GM19043 (cell line): ENCODE results near the gene CCNY.
"Not testable (repeated sequence)": the region's sequence is repeated elsewhere in the genome, so short reads cannot be mapped to it uniquely, and the experiment has no call there.

Experiments
- ATAC-seq: cut with Tn5 transposase; IDR thresholded peaks from one replicate; pipeline ENCODE4 v1.9.1; 2021; ENCODE audit warnings: low read depth; ENCODE audit not compliant: unreplicated experiment

The CCNY gene

DNA sequence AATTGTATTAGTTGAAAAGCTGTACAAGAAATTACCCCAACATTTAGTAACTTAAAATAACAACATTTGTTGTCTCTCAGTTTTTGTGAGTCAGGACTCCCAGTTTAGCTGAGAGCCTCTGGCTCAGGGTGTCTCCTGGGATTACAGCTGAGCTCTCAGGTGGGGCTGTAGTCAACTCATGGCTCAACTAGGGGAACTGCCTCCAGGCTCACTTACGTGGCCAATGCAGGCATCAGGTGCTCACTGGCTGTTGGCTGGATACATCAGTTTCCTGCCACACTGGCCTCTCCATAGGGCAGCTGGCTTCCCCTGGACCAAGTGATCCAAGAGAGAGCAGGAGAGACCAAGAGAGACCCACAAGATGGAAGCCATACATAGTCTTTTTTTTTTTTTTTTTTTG lies 17.5 kb downstream of the CCNY start:
- ATAC-seq, result no peak

DNA sequence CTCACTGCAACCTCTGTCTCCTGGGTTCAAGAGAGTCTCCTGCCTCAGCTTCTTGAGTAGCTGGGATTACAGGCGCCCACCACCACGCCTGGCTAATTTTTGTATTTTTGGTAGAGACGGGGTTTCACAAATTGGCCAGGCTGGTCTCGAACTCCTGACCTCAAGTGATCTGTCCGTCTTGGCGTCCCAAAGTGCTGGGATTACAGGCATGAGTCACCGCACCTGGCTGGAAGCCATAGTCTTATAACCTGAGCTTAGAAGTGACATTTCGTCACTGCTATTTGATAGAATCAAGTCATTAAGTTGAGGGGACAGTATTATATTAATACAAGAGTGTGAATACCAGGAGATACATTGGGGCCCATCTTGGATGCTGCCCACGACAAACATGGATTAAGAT lies 17.9 kb downstream of the CCNY start:
- not testable (repeated sequence) for ATAC-seq

GRCh38 chr10:35355971-35356724 lies 19.8 kb downstream of the CCNY start:
- ATAC-seq, result peak; percentile 50

DNA sequence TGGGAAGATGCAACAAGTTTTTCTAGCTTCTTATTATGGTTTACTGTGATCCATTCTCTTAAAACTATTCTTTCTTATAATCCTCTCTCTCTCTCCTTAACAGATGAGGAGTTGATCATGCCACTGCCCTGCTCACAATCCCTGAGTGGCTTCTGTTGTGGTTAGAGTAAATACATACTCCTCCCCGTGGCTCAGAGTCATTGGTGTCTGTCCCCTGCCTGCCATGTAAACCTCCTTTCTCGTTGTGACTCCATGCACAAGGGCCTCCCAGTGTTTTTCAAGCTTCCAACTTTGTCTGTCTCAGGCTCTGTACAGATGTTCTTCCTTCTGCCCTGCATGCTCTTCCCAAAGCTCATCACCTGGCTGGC lies 20.4 kb downstream of the CCNY start:
- ATAC-seq, result no peak

GRCh38 chr10:35359056-35359455 lies 22.7 kb downstream of the CCNY start:
- ATAC-seq, result no peak

- ATAC-seq, result no peak
These were observed 23.6 kb downstream of the CCNY start for GRCh38 chr10:35359873-35360272.

- no peak for ATAC-seq
These were observed 26.5 kb downstream of the CCNY start for GRCh38 chr10:35362701-35363350.

GRCh38 chr10:35363587-35363986 lies 27.3 kb downstream of the CCNY start:
- no peak for ATAC-seq

DNA sequence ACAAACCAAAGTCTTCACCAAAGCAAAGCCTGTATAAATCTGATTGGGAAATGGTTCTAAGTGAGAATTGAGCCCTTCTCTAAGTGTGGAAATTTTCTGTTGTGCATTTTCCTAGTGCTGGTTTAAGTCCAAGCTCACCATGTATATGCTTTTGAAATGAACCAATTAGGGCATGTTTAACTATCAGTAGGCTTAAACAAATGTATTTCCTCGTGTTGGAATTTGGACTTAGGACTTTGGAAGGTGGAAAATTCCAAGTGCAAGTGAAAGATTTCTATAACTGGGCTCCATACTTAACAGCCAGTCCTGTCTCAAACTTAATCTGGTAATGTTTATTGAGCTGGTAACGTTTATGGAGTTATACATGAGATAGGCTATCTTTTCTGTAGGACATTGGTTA lies 28.5 kb downstream of the CCNY start:
- ATAC-seq, result no peak

DNA sequence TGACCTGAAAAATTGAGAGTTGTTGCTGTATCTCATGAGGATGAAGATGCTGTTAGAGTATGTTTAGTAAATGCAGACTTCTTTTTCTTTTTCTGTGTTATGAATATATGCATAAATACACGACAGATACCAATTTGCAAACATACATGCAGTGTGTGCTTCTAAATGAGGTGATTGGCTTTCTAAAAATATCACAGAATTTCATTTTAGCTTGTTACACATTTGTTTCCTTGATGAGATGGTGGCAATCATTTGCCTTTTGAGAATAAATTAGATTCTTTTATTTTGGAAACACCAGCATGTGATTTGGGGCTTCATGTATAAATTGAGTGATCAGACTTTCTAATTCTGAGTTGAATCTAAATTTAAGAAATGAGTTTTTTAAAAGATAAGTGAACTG lies 29.7 kb downstream of the CCNY start:
- no peak for ATAC-seq

- no peak for ATAC-seq
These were observed 31.0 kb downstream of the CCNY start for GRCh38 chr10:35367107-35367859.

DNA sequence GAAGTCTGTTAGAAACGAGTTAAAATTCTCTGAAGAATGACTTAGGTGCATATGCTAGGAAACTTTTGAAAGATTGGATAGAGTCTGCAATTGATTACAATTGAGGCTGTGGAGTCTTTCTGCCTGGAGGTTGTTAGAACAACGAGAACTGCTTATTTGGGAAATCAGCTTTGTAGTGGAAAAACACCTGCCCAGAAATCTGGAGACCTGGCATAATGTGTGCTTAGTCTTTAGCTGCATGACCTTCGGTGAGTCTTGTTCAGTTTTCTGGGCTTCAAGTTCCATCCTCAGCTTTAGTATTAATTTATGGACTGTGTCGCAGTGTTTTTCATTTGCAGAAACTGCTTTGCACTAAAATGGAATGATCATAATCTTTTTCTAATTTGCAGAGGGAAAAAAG lies 31.7 kb downstream of the CCNY start:
- ATAC-seq, result no peak

GRCh38 chr10:35368485-35369048 lies 32.3 kb downstream of the CCNY start:
- ATAC-seq, result no peak

GRCh38 chr10:35369049-35369611 lies 32.8 kb downstream of the CCNY start:
- no peak for ATAC-seq

DNA sequence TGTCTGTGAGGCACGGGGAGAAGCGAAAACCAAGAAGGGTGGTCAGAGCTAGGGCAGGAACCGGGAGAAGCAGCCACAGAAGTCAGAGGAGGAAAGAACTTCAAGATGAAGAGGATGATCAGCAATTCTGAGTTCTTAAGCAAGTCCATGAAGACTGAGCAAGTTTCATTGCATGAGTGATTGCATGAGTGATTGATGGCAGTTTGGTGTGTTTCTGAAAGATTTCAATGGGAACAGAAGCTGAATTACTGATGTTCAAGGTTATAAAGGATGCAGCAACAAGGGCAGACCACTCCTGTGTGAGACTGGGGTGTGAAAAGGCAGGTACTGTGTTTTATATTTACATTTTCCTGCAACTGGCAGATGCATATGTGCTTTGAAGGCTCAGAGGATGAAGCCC lies 35.4 kb downstream of the CCNY start:
- ATAC-seq, result no peak

DNA sequence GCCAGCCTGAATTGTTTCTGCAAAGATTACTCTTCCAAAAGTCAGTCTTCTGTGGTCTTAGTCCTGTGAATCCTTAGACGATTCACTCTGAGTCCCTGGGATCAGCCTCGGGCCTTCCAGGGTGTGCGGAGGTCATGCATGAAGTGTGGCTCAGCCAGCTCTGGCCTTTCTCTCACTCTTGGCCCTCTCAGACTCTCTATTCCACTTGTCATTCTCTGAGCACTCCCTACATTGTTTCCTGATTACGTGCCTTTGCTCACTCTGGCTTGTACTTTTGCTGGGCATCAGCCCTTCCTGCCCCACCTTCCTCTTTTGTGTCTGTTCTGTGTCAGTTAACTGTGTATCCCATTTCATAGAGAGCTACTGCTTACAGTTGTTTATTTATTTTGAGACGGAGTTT lies 36.0 kb downstream of the CCNY start:
- ATAC-seq, result no peak

DNA sequence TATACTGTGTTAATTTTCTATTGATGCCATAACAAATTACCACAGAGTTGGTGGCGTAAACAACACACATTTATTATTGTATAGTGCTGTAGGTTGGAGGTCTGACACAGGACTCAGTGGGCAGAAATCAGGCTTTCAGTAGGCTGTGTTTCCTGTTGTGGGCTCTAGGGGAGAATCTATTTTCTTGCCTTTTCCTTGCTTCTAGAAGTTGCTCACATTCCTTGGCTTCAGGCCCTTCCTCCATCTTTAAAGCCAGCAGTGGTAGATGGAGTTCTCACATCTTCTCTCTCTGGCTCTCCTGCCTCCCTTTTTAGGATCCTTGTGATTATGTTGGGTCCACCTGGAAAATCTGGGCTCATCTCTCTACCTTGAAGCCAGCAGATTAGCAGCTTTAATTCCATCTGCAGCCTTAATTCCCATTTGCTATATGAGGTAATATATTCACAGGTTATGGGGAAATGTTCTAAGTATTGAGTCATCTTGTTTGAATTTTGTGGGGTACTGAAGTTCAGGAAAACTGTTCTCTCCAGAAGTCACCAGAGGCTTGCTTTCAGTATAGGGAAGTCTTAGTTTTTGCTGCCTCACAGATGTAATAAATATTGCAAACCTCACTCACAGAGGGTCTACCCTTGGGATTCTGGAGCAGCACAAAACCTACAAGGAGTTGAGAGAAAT lies 38.9 kb downstream of the CCNY start:
- no peak for ATAC-seq

DNA sequence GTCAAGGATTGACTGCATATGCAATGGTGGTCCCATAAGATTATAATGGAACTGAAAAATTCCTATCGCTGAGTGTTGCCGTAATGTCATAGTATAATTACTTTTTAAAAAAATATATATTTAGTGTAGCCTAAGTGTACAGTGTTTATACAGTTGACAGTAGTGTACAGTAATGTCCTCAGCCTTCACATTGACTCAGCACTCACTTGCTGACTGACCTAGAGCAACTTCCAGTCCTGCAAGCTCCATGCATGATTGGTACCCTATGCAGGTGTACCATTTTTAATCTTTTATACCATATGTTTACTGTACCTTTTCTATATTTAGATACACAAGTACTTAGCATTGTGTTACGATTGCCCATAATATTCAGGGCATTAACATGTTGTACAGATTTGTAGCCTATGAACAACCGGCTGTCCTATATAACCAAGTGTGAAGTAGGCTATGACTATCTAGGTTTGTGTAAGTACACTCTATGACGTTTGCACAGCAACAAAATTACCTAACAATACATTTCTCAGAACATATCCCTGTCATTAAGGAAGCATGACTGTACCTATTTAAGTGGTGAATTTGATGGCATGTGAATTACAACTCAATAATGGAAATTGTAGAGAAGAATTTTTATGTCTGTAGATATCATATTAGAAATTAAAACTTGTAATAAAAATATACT lies 40.9 kb downstream of the CCNY start:
- no peak for ATAC-seq

GRCh38 chr10:35378541-35379210 lies 42.4 kb downstream of the CCNY start:
- peak; percentile 20 for ATAC-seq
